Right renal cortex interstitium (tissue), 3 donors: Measurements from ENCODE around the gene ELF2. TPM values are rescaled to one million over a fixed set of nuclear protein-coding genes. Genes with fewer than 3 reads are reported as not detected.
A peak's percentile ranks its signal among the peaks of the same experiment; 100 is the strongest.
"Not testable (repeated sequence)": the region's sequence is repeated elsewhere in the genome, so short reads cannot be mapped to it uniquely, and the experiment has no call there.

Experiments
- DNase-seq, 3 donors: peaks; one replicate each; pipeline ENCODE4 v3.0.0-alpha.2; 2013; ENCODE audit warnings: low read depth in 3 of 3, low spot score in 2 of 3
- polyA plus RNA-seq, 3 donors: library from polyadenylated mRNA; unstranded; fragments of 120-200 nt; gene quantifications; one replicate each; pipeline ENCODE4 v1.2.1, GENCODE V29; 2013; ENCODE audit not compliant: insufficient read length in 3 of 3

ELF2 gene
- polyA plus RNA-seq: 10 to 100 TPM; 67.7 to 73.0 (median 71.6) TPM

DNA sequence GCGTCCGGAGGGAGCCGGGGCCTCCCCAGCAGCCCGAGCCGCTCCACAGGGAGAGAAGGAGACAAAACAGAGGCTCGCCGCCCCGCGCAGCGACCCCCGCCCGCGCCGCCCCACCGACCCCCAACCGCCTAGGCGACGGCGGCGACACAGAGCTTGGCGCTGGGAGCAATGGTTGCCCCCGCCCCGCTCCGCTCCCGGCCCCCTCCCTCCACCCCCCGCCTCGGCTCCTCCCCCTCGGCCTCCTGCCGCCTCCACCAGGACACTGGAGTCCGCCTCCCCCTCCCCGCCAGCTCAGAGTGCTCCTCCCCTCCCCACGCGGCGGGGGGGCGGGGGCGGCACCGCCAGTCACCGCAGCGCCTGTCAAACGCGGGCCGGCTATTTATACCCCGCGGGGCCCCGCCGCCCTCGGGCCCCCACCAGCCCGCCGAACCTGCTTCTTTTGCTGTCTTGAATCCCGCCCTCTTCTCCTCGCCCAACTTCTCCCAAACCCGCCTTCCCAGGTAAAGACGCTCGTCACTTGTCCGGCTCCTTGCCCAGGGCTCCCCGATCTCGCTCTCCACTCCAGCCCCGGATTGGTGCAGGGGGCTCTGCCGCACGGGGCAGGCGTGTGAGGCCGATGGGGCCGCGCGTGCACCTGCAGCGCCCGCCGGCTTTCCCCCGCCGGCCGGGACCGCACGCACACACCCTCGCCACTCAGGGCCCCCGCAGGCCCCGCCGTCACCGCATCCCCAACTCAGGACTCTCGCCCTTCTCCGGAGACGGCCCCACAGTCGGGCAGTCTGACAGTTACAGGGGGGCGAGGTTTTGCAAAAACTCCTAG is at the start of gene ELF2:
Gene ELF2, minus strand, starts transcription at position 170 of the 820 bp plus-strand sequence. CDS start 39,517 bp downstream, outside the sequence.
- peak; percentile 31 to 70 (median 67) for DNase-seq

DNA sequence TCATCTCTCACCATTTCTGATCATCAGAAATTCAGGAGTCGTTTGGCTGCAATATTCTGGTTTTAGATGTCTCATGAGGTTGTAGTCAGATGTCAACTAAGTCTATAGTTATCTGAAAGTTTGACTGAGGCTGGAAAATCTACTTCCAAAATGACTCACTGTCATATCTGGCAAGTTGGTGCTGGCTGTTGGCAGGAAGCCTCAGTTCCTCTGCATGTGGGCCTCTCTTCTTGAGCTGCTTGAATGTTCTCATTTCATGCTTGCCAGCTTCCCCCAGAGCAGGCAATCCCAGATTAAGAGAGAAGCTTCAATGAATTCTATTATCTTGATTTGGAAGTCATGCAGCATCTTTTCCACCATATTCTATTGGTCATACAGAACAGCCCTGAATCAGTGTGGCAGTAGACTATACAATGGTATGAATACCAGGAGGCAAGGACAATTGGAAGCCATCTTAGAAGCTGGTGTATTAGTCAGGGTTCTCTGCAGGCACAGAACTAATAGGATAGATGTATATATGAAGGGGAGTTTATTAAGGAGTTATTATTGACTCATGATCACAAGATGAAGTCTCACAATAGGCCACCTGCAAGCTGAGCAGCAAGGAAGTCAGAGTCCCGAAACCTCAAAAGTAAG is 46.8 kb upstream of the ELF2 start:
- DNase-seq: no peak

GRCh38 chr4:139222215-139222614 is 45.2 kb upstream of the ELF2 start:
- DNase-seq: no peak

- DNase-seq: no peak
These were observed 44.7 kb upstream of the ELF2 start for GRCh38 chr4:139221687-139222086.

- DNase-seq: no peak
These were observed 42.5 kb upstream of the ELF2 start for GRCh38 chr4:139219450-139220055.

DNA sequence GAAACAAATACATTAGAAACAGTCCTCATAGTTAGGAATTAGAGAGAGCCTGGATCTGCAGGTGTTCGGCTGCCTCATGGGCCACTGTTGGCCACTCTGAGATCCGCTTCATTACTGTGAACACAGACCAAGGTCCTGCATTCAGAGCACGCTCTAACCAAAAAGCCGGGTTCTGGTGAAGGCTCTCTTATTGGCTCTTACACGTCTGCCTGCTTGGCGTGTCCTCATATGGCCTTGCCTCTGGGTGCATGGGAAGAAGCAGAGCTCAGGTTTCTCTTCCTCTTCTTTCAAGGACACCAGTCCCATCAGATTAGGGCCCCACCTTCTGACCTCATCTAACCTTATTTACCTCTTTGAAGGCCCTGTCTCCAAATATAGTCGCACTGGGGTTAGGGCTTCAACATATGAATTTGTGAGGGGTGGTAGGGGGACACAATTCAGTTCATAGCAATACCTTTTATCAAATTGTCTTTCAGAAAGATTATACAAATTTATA is 37.1 kb upstream of the ELF2 start:
- no peak for DNase-seq

GRCh38 chr4:139213633-139214032 is 36.6 kb upstream of the ELF2 start:
- DNase-seq: not testable (repeated sequence)

DNA sequence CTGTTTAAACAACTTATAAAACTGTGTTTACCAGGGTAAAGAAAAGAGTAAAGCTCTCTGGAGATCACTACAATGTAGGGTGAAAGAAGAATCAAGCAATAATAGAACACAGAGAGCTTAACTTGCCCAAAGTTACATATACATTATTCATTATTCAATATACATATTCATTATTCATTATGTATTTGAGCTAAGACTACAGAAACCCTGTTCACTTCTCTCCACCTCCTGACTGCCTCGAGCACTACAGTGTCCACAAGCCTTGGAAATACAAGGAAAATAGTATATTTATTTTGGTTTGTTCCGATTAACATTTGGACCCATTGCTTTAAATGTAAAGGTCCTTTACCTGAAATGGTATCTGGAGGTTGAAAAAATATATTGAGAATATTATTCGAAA is 35.9 kb upstream of the ELF2 start:
- DNase-seq: no peak

DNA sequence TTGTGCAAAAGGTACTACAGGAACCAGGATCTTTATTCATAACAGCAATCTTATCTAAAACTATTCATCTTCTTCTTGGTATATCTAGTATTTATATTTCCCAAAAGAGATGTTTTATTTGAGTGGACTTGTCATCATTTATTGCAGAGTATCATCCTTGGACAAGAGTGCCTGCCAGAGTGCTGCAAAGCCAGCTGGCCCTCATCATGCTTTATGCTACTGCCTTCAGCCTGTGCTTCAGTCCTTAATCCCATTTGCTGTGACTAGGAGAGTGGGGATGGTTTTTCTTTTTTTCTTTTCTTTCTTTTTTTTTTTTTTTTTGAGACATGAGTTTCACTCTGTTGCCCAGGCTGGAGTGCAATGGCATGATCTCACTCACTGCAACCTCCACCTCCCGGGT is 33.5 kb upstream of the ELF2 start:
- peak in 1 of 3 donors; percentile 10 for DNase-seq

DNA sequence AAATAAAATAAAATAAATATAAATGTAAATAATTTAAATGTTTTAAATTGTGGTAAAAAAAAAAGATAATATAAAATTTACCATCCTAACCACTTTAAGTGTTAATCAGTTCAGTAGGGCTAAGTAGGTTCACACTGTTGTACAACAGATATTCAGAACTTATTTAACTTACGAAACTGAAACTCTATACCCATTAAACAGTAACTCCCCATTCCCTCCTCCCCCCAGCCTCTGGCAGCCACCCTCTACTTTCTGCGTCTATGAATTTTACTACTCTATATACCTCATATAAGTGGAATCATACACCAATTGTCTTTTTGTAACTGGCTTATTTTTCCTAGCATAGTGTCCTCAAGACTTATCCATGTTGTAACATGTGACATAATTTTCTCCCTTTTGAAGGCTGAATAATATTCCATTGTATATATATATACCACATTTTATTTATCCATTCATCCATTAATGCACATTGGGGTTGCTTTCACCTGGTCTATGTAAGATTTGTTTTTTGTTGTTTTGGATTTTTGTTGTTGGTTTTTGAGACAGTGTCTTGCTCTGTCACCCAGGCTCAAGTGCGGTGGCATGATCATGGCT is 32.5 kb upstream of the ELF2 start:
- no peak for DNase-seq

DNA sequence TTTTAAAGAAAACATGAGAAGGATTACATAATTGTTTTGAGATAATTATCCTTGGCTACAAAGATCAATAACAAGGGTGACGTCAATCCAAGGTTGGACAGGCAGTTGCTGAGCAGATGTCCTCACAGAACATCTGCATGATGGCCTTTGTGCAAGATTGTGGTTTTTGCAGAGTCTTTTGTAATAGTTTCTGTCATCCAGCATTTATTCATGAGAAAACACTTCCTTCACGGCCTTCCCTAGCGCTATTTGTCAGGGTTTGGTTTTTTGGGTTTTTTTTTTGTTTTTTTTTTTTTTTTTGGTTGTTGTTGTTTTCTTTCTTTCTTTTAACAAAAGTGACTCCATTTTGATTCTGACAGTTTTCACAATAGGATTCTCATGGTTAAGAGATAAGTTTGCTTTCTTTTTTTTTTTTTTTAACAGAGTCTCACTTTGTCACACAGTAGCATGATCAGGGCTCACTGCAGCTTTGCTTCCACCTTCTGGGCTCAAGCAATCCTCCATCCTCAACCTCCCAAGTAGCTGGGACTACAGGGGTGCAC is 31.5 kb upstream of the ELF2 start:
- no peak for DNase-seq

- DNase-seq: no peak
These were observed 30.9 kb upstream of the ELF2 start for GRCh38 chr4:139207873-139208403.

- no peak for DNase-seq
These were observed 30.2 kb upstream of the ELF2 start for GRCh38 chr4:139207247-139207646.

DNA sequence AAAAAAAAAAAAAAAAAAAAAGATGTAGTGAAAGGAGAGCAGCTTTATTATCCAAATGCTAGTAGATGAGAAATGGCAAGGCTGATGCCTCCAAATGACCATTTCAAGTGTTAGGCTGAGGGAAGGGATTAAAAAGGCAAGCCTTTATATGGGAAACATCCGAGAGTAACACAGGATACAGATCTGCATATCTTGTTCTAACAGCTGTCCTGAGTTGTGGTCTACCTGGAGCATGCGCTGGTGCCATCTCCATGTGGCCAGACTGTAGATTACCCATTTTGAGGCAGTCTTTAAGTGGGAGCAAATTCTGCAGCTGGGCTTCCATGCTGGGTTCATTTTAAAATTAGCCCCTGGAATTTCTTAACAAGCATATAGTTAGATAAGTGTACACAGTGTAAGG is 26.0 kb upstream of the ELF2 start:
- DNase-seq: no peak

- no peak for DNase-seq
These were observed 23.5 kb upstream of the ELF2 start for GRCh38 chr4:139200506-139200905.

DNA sequence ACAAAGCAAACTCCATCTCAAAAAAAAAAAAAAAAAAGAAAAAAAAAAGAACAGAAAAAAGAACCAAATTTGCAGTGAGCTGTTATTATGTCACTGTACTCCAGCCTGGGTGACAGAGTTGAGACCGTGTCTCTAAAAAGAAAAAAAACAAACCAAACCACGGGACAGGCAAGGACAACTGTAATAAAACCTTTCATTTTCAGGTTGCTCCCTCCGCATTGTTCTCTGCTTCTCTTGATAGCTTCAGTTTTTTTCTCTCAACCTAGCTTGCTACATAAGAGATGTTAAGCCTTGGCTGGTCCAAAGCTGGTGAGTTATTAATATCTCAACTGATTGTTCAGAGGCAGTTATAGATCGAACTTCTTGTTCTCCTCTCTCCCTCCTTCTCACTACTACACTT is 23.1 kb upstream of the ELF2 start:
- DNase-seq: no peak

DNA sequence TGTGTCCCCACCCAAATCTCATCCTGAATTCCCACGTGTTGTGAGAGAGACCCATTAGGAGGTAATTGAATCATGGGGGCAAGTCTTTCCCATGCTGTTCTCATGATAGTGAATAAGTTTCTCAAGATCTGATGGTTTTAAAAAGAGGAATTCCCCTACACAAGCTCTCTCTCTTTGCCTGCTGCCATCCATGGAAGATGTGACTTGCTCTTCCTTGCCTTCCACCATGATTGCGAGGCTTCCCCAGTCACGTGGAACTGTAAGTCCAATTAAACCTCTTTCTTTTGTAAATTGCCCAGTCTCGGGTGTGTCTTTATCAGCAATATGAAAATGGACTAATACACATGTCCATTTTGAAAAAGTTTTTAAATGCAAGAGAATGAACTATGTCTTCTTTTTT is 20.2 kb upstream of the ELF2 start:
- DNase-seq: not testable (repeated sequence)

DNA sequence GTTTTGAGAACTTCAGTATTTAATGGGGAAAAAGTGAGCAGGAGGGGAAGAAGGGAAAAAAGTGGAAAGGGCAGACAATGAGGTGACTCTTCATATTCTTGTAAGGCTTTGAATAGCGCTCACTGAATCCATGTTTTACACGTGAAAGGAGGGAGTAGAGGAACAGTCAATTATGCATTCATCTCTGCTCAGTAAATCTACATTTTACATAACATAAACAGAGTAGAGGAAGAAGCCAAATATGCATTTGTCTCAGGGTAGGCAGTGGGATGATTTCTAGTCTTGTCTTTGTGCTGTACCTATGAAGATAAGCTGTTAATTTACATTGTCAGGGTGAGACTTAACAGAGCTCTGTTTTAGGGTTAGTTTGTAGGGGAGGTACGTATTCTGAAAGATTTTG is 19.4 kb upstream of the ELF2 start:
- DNase-seq: no peak

- no peak for DNase-seq
These were observed 14.4 kb upstream of the ELF2 start for GRCh38 chr4:139191373-139191772.

GRCh38 chr4:139189972-139190371 is 13.0 kb upstream of the ELF2 start:
- no peak for DNase-seq

DNA sequence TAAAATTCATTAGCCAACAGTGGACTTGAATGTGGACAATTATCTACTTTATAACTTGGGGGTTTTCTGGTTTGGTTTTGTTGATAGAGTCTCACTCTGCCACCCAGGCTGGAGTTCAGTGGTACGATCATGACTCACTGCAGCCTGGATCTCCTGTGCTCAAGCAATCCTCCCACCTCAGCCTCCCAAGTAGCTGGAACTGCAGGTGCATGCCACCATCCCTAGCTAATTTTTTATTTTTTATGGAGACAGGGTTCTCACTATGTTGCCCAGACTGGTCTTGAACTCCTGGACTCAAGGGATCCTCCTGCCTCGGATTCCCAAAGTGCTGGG is 12.4 kb upstream of the ELF2 start:
- DNase-seq: no peak
